Glutamatergic neuron (in vitro differentiated cells): ENCODE measurements around the gene BAHD1. TPM values are rescaled to one million over a fixed set of nuclear protein-coding genes. Genes with fewer than 3 reads are reported as not detected.

Source experiments
- DNase-seq: peaks from one replicate; pipeline ENCODE4 v3.0.0; 2022
- H3K27ac Mint-ChIP-seq: one replicate; pipeline ENCODE4 v1.8.0; 2020; ENCODE audit warnings: mild to moderate bottlenecking, mixed read lengths, inconsistent platforms; ENCODE audit not compliant: unreplicated experiment
- H3K27me3 Mint-ChIP-seq: one replicate; pipeline ENCODE4 v1.8.0; 2020; ENCODE audit warnings: mild to moderate bottlenecking, moderate library complexity, mixed read lengths, inconsistent platforms; ENCODE audit not compliant: unreplicated experiment
- H3K36me3 Mint-ChIP-seq: one replicate; pipeline ENCODE4 v1.8.0; 2020; ENCODE audit warnings: mild to moderate bottlenecking, mixed read lengths, inconsistent platforms; ENCODE audit not compliant: unreplicated experiment
- H3K4me1 Mint-ChIP-seq: one replicate; pipeline ENCODE4 v1.8.0; 2020; ENCODE audit warnings: mild to moderate bottlenecking, low read depth, mixed read lengths, inconsistent platforms; ENCODE audit not compliant: unreplicated experiment
- H3K4me3 Mint-ChIP-seq: one replicate; pipeline ENCODE4 v1.8.0; 2020; ENCODE audit warnings: mild to moderate bottlenecking, mixed read lengths, inconsistent platforms; ENCODE audit not compliant: unreplicated experiment
- H3K9me3 Mint-ChIP-seq: one replicate; pipeline ENCODE4 v1.8.0; 2020; ENCODE audit warnings: mild to moderate bottlenecking, moderate library complexity, mixed read lengths, inconsistent platforms; ENCODE audit not compliant: unreplicated experiment
- CTCF ChIP-seq: fragments of 200-600 bp; sonication (generic); IDR thresholded peaks from one replicate; pipeline ENCODE4 v1.5.0; 2021; ENCODE audit not compliant: partially characterized antibody, unreplicated experiment
- total RNA-seq: library from RNA; stranded (reverse); fragmentation: NEBNext Ultra II Directional; extraction: Animal tissue kit (Norgen Biotek cat#: 25700); gene quantifications from one replicate; pipeline ENCODE4 v1.2.1, GENCODE V29; 2021; ENCODE audit not compliant: unreplicated experiment

Gene BAHD1
- total RNA-seq, 1 donor from 2014 or later, result 29.9 TPM

- H3K27me3 Mint-ChIP-seq, result peaks cover 5% of the 10 kb centered on the region
- TF ChIP-seq CTCF, result no peak
- no peak overlapping the region for H3K27ac Mint-ChIP-seq
- no peak for DNase-seq
- peak overlapping the region; percentile 43 for H3K4me3 Mint-ChIP-seq
- H3K9me3 Mint-ChIP-seq, result peaks cover 8% of the 10 kb centered on the region
- peaks cover 22% of the 10 kb centered on the region for H3K4me1 Mint-ChIP-seq
- no peaks in the 10 kb centered on the region for H3K36me3 Mint-ChIP-seq
Measured at GRCh38 chr15:40444736-40445135, 4.0 kb downstream of the BAHD1 start.

DNA sequence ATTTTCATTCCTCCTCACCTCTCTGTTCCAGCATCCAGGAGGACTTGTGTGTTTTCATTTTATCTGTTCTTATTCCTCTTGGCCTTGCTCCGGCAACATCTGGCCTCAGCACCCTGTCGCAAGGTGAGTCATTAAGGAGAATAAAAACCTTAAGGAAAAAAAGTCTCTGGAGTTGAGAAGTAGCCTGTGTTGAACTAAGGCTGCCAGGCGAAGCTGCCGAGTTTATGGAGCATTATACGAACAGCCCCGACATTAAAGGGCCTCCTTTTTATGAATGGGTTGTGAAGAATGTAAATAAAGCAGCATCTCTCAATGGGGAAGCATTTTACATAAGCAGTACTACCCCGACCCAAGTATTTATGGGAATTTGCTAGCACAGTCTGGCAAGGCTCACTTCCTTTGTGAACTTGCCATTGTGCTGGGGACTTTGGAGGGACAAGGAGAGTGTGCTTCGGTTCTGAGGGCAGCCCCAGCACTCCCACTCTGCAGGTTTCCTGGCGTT, 4.7 kb downstream of the BAHD1 start:
- no peak for TF ChIP-seq CTCF
- DNase-seq, result no peak
- no peaks in the 10 kb centered on the region for H3K36me3 Mint-ChIP-seq
- H3K27me3 Mint-ChIP-seq, result peaks cover 5% of the 10 kb centered on the region
- no peak overlapping the region for H3K4me3 Mint-ChIP-seq
- H3K4me1 Mint-ChIP-seq, result peaks cover 22% of the 10 kb centered on the region
- H3K9me3 Mint-ChIP-seq, result peaks cover 6% of the 10 kb centered on the region
- H3K27ac Mint-ChIP-seq, result no peak overlapping the region

DNA sequence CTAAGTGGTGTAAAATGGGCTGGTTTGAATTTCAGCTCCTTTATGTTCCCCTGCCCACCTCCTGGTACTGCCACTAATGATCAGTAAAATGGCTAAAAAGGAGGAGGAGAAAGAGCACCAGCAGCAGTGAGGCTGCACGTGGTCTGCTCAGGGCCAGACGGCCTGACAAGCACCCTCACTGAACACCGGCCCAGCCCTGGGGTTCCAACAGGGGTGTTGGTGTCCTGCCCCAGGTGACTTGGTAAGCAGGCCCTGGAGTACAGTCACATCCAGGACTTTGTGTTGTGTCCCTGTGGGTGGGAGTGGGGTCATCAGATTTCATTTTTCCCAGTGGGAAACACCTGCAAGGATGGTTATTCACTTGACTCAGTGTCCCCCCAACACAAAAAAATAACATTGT, 5.4 kb downstream of the BAHD1 start:
- DNase-seq, result no peak
- H3K4me1 Mint-ChIP-seq, result peaks cover 22% of the 10 kb centered on the region
- no peak for TF ChIP-seq CTCF
- H3K9me3 Mint-ChIP-seq, result peaks cover 6% of the 10 kb centered on the region
- no peak overlapping the region for H3K27ac Mint-ChIP-seq
- peaks cover 5% of the 10 kb centered on the region for H3K27me3 Mint-ChIP-seq
- H3K36me3 Mint-ChIP-seq, result no peaks in the 10 kb centered on the region
- no peak overlapping the region for H3K4me3 Mint-ChIP-seq

- Mint-ChIP-seq H3K9me3 (peaks cover 4% of the 10 kb centered on the region), H3K27me3 (no peaks in the 10 kb centered on the region), H3K4me3 (no peak overlapping the region), H3K36me3 (no peaks in the 10 kb centered on the region), H3K27ac (no peak overlapping the region), H3K4me1 (peaks cover 21% of the 10 kb centered on the region)
- TF ChIP-seq CTCF, result no peak
- DNase-seq, result no peak
Measured at GRCh38 chr15:40448354-40448753, 7.6 kb downstream of the BAHD1 start.

DNA sequence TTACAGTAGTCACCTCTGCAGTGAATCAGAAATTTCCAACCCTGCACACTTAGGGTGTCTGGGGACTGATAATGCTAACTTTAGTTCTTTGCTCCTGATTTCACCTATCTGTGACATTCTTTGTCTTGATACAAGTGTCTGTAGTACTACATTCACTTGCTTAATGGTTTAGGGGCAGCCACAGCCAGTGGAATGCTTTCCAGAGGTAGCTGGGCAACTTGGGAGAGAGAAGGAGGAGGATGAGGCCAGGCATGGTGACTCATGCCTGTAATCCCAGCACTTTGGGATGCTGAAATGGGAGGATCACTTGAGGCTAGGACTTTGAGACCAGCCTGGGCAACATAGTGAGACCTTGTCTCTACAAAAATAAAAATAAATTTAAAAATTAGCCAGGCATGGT, 8.5 kb downstream of the BAHD1 start:
- no peak overlapping the region for H3K27ac Mint-ChIP-seq
- H3K4me1 Mint-ChIP-seq, result peaks cover 16% of the 10 kb centered on the region
- peaks cover 1% of the 10 kb centered on the region for H3K27me3 Mint-ChIP-seq
- H3K36me3 Mint-ChIP-seq, result no peaks in the 10 kb centered on the region
- TF ChIP-seq CTCF, result no peak
- no peak for DNase-seq
- peaks cover 4% of the 10 kb centered on the region for H3K9me3 Mint-ChIP-seq
- H3K4me3 Mint-ChIP-seq, result peak overlapping the region; percentile 38
